IPS-NIHi11 (cell line): ENCODE data around the gene FAM181B.

Source experiments
- DNase-seq: peaks from one replicate; pipeline ENCODE4 v3.0.0; 2012; ENCODE audit warnings: mixed read lengths, low spot score

Gene FAM181B

DNA sequence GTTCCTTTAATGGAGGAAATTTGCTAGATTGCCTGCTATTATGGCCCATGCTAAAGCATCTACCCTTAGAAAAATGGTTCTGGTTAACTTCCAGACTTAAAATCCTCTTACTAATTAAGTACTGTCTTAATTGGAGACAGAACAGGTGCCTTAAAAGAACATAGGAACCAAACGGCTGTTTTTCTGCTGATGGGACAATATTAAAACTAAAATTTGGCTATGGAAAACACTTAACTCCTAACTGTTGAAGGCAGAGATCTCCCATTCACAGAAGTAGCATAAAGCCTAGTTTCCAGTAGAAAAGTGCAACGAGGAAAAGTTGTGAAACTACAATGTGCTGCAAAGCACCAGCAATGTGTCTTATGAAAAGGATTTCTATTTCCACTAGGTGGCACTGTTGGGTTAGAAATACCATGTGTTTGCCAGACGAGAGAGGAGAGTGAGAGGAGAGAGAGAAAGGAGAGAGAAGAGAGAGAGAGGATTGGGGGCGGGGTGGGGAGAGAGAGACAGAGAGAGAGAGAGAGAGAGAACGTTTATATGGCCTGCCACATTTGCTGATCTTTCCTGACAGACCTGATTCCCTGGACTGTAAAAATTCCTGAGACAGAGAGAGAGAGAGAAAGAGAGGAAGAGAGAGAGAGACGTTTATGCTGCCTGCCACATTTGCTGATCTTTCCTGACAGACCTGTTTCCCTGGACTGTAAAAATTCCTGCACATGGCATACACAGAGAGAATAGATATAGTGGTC, 51.5 kb downstream of the FAM181B start:
- peak; percentile 69 for DNase-seq

DNA sequence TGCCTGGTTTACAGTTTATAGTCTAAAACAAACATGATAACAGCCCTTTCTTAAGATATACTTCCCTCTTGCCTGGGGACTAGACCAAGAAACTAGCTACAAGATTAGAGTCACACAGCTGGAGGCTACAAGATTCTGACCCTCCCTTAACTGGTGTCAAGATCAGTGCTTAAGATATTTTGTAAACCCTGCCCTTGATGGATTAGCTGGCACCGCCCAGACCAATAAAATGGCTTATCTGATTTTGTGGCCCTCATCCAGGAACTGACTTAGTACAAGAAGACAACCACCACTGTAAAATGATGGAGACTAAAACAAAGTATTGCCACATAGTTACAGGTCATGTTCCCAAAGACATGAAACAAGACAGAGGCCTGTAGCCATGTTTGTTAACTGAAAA, 53.4 kb downstream of the FAM181B start:
- no peak for DNase-seq
